Suprapubic skin (tissue), 4 donors: ENCODE results near the gene RCOR3.

Experiments used
- CTCF ChIP-seq, 2 donors: fragments of 200-600 bp in 1 of 2; fragments of 450-650 bp in 1 of 2; sonication (generic) in 1 of 2; IDR thresholded peaks; one replicate each; pipeline ENCODE4 v1.5.1; 2016 to 2019; ENCODE audit warnings: antibody characterized with exemption in 2 of 2, mild to moderate bottlenecking in 1 of 2, moderate library complexity in 1 of 2
- POLR2A ChIP-seq, 2 donors: fragments of 450-650 bp; IDR thresholded peaks; one replicate each; pipeline ENCODE4 v1.6.1; 2017; ENCODE audit warnings: antibody characterized with exemption in 2 of 2, mild to moderate bottlenecking in 2 of 2, moderate library complexity in 2 of 2
- POLR2AphosphoS5 ChIP-seq, 3 donors: sonication (generic); formaldehyde crosslinking; IDR thresholded peaks; one replicate each; pipeline ENCODE4 v1.6.1; 2017; ENCODE audit warnings: antibody characterized with exemption in 3 of 3

GRCh38 chr1:211348547-211348946 is 89.4 kb downstream of the RCOR3 start:
- no peak for TF ChIP-seq CTCF (IDR thresholded peaks at IDR 0.05)
- TF ChIP-seq POLR2A (IDR thresholded peaks at IDR 0.05), result no peak
- TF ChIP-seq POLR2AphosphoS5 (IDR thresholded peaks at IDR 0.05), result no peak
